ENCODE measurements around the gene DACT2. TPM values are rescaled to one million over a fixed set of nuclear protein-coding genes. Genes with fewer than 3 reads are reported as not detected.

Gene DACT2
- total RNA-seq, 1 experiment from 2014 or later: 3.3 TPM

DNA sequence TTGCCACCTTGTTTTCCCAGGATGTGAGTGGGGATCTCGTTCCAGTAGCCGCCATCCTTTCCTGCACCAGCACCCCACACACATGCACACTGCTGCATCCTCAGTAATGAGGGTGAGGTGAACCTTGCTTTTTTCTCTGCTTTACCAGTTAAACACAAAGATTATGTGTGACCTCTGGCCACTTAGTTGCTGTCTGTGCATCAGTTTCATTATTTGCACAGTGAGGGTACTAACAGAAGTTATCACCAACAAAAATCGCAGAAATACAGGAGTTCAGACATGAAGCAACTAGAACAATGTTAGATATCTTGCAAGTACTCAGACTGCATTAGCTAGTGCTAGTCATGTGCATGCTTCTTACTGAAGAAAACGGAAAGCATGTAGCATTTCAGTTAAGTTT is 17.4 kb upstream of the DACT2 start:
- TF ChIP-seq SIN3A (IDR thresholded peaks at IDR 0.05; ENCODE audit: borderline replicate concordance, insufficient read depth, low read depth, low read length): no peak
- no peak for TF ChIP-seq TCF7L2 (IDR thresholded peaks at IDR 0.05; ENCODE audit: low read depth, low read length)
- TF ChIP-seq CTCF (IDR thresholded peaks at IDR 0.05): no peak
- no peak for TF ChIP-seq POLR2AphosphoS5 (IDR thresholded peaks at IDR 0.05; ENCODE audit: low read depth, low read length)
- no peak for TF ChIP-seq REST (IDR thresholded peaks at IDR 0.05; ENCODE audit: insufficient read depth in 1 of 2, low read depth in 2 of 2, low read length in 1 of 2)
- ChIA-PET POLR2A (no interaction called here), CTCF (no interaction called here)
- no peak for DNase-seq (ENCODE audit: low read depth, low spot score)
- Histone ChIP-seq H3K27me3 (ENCODE audit: control insufficient read depth, insufficient read depth, low read length) (no peaks in the 10 kb centered on the region), H3K9me3 (ENCODE audit: control insufficient read depth, insufficient read depth, low read depth, low read length) (no peaks in the 10 kb centered on the region), H3K36me3 (ENCODE audit: control insufficient read depth, insufficient read depth, low read length) (no peaks in the 10 kb centered on the region), H3K4me3 (ENCODE audit: low read depth in 2 of 2, low read length in 2 of 2) (no peak overlapping the region), H3K27ac (ENCODE audit: low read length) (no peak overlapping the region), H3K4me1 (ENCODE audit: control insufficient read depth, insufficient read depth, low read length) (no peaks in the 10 kb centered on the region)
- no peak for ATAC-seq
- intact Hi-C loops (cut with micrococcal nuclease; ENCODE audit: unreplicated experiment) (no loop called here), in situ Hi-C loops (cut with HindIII; ENCODE audit: low pct_unique_long_range_greater_than_20kb, low sequenced_read_pairs) (no loop called here)
- no TSS peak for BruUV-seq (replicated peaks)

- BruUV-seq (replicated peaks): no TSS peak
- POLR2A ChIA-PET: no interaction called here
- in situ Hi-C loops (cut with HindIII; ENCODE audit: low pct_unique_long_range_greater_than_20kb, low sequenced_read_pairs): no loop called here
- Histone ChIP-seq H3K9me3 (ENCODE audit: control insufficient read depth, insufficient read depth, low read depth, low read length) (no peaks in the 10 kb centered on the region), H3K27ac (ENCODE audit: low read length) (no peak overlapping the region), H3K4me3 (ENCODE audit: low read depth in 2 of 2, low read length in 2 of 2) (no peak overlapping the region), H3K4me1 (ENCODE audit: control insufficient read depth, insufficient read depth, low read length) (no peaks in the 10 kb centered on the region), H3K27me3 (ENCODE audit: control insufficient read depth, insufficient read depth, low read length) (no peaks in the 10 kb centered on the region), H3K36me3 (ENCODE audit: control insufficient read depth, insufficient read depth, low read length) (no peaks in the 10 kb centered on the region)
- ATAC-seq (no peak), DNase-seq (ENCODE audit: low read depth, low spot score) (no peak)
- CTCF ChIA-PET: no interaction called here
- intact Hi-C loops (cut with micrococcal nuclease; ENCODE audit: unreplicated experiment): no loop called here
- TF ChIP-seq REST (IDR thresholded peaks at IDR 0.05; ENCODE audit: insufficient read depth in 1 of 2, low read depth in 2 of 2, low read length in 1 of 2): no peak
Observed at GRCh38 chr6:168333989-168334388, 14.4 kb upstream of the DACT2 start.

Measured in Panc1 (cell line).